Right atrium auricular region (tissue), 2 donors: ENCODE results near the gene UHRF1. TPM values are rescaled to one million over a fixed set of nuclear protein-coding genes. Genes with fewer than 3 reads are reported as not detected.

Source experiments
- DNase-seq: peaks from one replicate; pipeline ENCODE4 v3.0.0-alpha.2; 2019; ENCODE audit warnings: low spot score
- H3K27ac ChIP-seq, 2 donors: fragments of 200-600 bp; sonication (generic); 1 replicate in 1 of 2; 2 replicates in 1 of 2; pipeline ENCODE4 v1.5.1; 2016 to 2019
- H3K27me3 ChIP-seq, 2 donors: fragments of 200-600 bp; sonication (generic); one replicate each; pipeline versions ENCODE4 v1.5.1 to v1.6.0; 2017 to 2019
- H3K36me3 ChIP-seq: fragments of 200-600 bp; sonication (generic); one replicate; pipeline ENCODE4 v1.5.1; 2016
- H3K4me1 ChIP-seq, 2 donors: fragments of 200-600 bp; sonication (generic); one replicate each; pipeline versions ENCODE4 v1.5.1 to v1.6.0; 2017 to 2019
- H3K4me3 ChIP-seq, 2 donors: fragments of 200-600 bp; sonication (generic); 1 replicate in 1 of 2; 2 replicates in 1 of 2; pipeline ENCODE4 v1.5.1; 2017 to 2019; ENCODE audit warnings: mild to moderate bottlenecking in 1 of 2, moderate library complexity in 1 of 2
- H3K9me3 ChIP-seq, 2 donors: fragments of 200-600 bp; sonication (generic); one replicate each; pipeline ENCODE4 v1.5.1; 2019
- total RNA-seq, 2 donors: library from RNA; depleted of rRNA; stranded (reverse); fragments of >200 nt; gene quantifications; one replicate each; pipeline ENCODE4 v1.1.0, GENCODE V29; 2016
- TF ChIP-seq, protein P1 (sequence below), 2 donors: fragments of 200-600 bp; sonication (generic); IDR thresholded peaks; one replicate each; pipeline ENCODE4 v1.5.1; 2019; ENCODE audit warnings: antibody characterized with exemption in 2 of 2

Gene UHRF1
- total RNA-seq, 2 donors from 2014 or later, result 0.28 to 0.33 TPM

DNA sequence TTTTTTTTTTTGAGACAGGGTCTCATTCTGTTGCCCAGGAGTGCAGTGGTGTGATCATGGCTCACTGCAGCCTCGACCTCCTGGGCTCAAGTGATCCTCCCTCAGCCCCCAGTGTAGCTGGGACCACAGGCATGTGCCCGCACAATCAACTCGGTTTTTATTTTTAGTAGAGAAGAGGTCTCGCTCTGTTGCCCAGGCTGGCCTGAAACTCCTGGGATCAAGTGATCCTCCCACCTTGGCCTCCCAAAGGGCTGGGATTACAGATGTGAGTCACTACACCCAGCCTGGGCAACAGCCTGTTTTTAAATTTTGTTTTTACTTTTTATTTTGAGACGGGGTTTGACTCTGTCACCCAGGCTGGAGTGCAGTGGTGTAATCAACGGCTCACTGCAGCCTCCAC, 57.3 kb downstream of the UHRF1 start:
- no peak for DNase-seq
- no peak overlapping the region for H3K27ac ChIP-seq
- no peaks in the 10 kb centered on the region for H3K27me3 ChIP-seq
- no peaks in the 10 kb centered on the region for H3K9me3 ChIP-seq
- TF ChIP-seq, protein P1, sequence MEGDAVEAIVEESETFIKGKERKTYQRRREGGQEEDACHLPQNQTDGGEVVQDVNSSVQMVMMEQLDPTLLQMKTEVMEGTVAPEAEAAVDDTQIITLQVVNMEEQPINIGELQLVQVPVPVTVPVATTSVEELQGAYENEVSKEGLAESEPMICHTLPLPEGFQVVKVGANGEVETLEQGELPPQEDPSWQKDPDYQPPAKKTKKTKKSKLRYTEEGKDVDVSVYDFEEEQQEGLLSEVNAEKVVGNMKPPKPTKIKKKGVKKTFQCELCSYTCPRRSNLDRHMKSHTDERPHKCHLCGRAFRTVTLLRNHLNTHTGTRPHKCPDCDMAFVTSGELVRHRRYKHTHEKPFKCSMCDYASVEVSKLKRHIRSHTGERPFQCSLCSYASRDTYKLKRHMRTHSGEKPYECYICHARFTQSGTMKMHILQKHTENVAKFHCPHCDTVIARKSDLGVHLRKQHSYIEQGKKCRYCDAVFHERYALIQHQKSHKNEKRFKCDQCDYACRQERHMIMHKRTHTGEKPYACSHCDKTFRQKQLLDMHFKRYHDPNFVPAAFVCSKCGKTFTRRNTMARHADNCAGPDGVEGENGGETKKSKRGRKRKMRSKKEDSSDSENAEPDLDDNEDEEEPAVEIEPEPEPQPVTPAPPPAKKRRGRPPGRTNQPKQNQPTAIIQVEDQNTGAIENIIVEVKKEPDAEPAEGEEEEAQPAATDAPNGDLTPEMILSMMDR (IDR thresholded peaks at IDR 0.05), result no peak
- H3K4me3 ChIP-seq, result no peak overlapping the region
- peaks cover 0 to 26% of the 10 kb centered on the region in 2 donors for H3K4me1 ChIP-seq
- no peaks in the 10 kb centered on the region for H3K36me3 ChIP-seq

DNA sequence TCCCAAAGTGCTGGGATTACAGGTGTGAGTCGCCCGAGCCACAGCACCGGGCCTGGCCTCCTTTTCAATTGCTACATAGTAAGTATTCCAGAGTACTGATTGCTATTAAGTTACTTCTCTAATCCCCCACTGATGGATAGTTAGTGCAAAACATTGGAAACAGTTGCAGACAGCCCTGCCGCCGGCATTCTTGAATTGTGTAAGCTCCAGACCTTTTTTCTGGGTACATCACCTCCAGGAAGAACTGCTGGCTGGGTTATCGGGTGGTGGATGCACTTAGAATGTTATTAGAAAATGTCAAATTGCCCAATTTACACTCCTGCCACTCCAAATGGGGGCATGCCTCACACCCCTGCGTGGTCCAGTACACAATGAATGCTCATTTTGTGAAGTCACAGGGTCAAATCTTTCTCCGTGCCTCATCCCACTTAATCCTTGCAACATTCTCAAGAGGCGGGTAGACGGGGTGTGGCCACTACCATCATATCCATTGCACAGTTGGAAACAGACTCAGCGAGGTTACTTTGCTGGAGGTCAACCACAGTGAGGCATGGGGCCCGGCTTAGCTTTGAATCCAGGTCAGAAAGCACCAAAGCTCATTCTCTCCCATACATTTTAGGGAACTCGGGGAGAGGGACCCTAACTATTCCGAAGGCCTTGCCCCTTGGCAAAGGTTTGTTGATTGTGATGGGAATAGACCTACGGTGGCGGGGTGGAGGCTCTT, 58.6 kb downstream of the UHRF1 start:
- H3K4me3 ChIP-seq, result peak overlapping the region in 1 of 2 donors; percentile 38
- DNase-seq, result no peak
- TF ChIP-seq, protein P1 (IDR thresholded peaks at IDR 0.05), result no peak

DNA sequence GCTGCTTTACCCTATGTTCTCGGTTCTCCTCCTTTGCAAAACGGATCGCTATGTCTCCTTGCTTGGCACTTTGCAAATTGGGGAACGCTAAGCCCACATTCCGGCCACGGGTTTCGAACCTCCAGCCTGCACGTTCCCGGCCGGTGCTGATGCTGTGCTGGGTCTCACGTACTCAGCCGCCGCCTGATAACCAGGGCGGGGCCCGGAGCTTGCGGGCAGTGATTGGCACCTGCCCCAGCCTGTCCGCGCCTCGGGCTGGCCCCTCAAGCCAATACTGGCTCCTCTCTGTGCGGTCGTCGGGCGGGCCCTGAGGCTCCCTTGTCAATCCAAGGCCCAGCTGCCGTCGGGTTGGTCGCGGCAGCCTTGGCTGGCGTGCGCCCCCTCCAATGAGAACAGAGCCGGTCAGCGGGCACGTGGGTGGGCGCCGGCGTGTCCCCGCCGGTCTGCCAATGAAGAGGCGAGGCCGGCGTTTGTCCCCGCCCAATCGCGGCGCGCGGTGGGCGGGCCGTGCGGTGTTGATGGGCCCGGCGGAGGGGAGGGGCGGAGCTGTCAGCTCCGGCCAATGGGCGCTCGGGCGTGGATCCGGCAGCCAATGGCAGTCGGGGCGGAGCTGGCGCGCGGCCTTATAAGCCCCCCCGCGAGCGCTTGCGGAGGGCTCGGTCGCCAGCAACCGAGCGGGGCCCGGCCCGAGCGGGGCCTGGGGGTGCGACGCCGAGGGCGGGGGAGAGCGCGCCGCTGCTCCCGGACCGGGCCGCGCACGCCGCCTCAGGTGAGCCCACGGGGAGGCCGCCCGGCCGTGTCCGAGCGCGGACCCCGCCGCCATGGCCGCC, 59.4 kb downstream of the UHRF1 start, which contains the start of gene KDM4B:
KDM4B (plus strand) TSS at position 652 of the 830 bp plus-strand sequence. CDS start 63,778 bp downstream, outside the sequence.
- peaks cover 0 to 42% of the 10 kb centered on the region in 2 donors for H3K4me1 ChIP-seq
- H3K27me3 ChIP-seq, result no peaks in the 10 kb centered on the region
- H3K36me3 ChIP-seq, result no peaks in the 10 kb centered on the region
- no peaks in the 10 kb centered on the region for H3K9me3 ChIP-seq
- peak within 1 kb of the TSS; percentile 69 to 82 for H3K27ac ChIP-seq
- peak; percentile 100 for DNase-seq
- TF ChIP-seq, protein P1 (IDR thresholded peaks at IDR 0.05), result no peak
- peak within 1 kb of the TSS; percentile 61 to 71 for H3K4me3 ChIP-seq

More for the DNA sequence above, 58.6 kb downstream of the UHRF1 start:
- H3K27ac ChIP-seq, result peak overlapping the region; percentile 41 to 59
- no peaks in the 10 kb centered on the region for H3K27me3 ChIP-seq
- no peaks in the 10 kb centered on the region for H3K9me3 ChIP-seq
- peaks cover 0 to 39% of the 10 kb centered on the region in 2 donors for H3K4me1 ChIP-seq
- no peaks in the 10 kb centered on the region for H3K36me3 ChIP-seq

DNA sequence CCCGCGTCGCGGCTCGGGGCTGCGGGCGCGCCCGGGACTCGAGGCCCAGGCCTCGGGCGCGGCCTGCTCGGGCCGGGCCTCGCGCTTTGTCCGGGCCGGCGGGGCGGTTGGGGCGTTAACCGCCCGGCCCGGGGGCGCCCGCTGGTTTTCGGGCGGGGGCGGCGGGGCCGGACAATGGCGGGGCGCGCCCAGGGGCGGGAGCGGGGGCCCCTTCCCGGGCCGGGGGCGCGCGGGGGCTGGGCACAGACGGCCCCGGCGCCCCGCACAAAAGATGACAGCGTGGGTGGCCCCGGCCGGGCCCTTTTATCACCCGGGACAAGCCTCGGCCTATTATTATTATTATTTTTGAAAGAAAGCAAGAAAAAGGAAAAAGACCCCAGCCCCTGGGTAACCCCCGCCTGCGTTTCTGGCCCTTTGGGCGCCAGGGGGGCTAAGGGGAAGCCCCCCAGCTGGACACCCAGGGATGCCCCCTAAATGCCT, 60.0 kb downstream of the UHRF1 start:
- no peak for DNase-seq
- Histone ChIP-seq H3K4me3 (peak overlapping the region; percentile 61 to 71), H3K27ac (peak overlapping the region; percentile 69 to 82), H3K27me3 (no peaks in the 10 kb centered on the region), H3K4me1 (peaks cover 0 to 46% of the 10 kb centered on the region in 2 donors), H3K9me3 (no peaks in the 10 kb centered on the region), H3K36me3 (no peaks in the 10 kb centered on the region)
- TF ChIP-seq, protein P1 (IDR thresholded peaks at IDR 0.05), result no peak

DNA sequence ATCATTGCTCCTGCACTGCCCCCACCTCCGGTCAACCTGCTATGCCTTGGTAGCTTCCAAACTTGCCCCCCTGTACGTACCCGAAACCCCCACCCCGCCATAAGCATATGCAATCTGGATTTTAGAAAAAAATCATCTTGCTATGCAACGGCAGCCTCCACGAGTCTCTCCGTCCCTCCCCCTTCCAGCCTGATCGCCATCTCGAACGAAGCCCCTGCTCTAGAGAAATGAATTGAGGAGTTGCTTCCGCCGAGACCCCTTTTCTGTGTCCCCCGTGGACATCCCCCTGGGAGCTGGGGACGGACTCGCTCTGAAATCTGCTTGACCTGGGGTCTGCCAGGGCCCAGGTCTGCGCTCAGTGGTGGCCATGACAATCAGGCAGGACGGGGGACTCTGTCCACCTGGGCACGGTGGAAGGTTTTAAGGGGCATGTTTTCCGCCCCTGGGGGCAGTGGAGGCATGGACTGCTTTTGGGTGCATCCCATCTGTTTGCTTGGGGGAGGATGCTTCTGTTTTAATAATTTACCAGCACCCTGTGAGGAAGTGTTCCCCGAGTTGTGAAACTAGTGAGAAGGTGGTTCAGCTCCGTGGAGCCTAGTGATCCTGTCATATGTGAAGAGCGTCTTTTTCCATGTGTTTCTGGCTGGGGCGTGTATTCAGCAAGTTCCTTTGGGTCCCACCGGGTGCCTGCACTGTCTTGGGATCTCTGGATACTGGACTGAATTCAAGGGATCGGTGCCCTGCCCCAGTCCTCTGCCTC, 60.7 kb downstream of the UHRF1 start:
- Histone ChIP-seq H3K27ac (peak overlapping the region; percentile 69 to 82), H3K4me1 (peaks cover 0 to 52% of the 10 kb centered on the region in 2 donors)
- no peak for DNase-seq

More for the DNA sequence above, 60.7 kb downstream of the UHRF1 start:
- H3K27me3 ChIP-seq, result no peaks in the 10 kb centered on the region
- H3K4me3 ChIP-seq, result peak overlapping the region; percentile 61 to 71
- TF ChIP-seq, protein P1 (IDR thresholded peaks at IDR 0.05), result no peak
- no peaks in the 10 kb centered on the region for H3K36me3 ChIP-seq
- no peaks in the 10 kb centered on the region for H3K9me3 ChIP-seq
